ENCODE data around the gene C19orf73.

The C19orf73 gene

DNA sequence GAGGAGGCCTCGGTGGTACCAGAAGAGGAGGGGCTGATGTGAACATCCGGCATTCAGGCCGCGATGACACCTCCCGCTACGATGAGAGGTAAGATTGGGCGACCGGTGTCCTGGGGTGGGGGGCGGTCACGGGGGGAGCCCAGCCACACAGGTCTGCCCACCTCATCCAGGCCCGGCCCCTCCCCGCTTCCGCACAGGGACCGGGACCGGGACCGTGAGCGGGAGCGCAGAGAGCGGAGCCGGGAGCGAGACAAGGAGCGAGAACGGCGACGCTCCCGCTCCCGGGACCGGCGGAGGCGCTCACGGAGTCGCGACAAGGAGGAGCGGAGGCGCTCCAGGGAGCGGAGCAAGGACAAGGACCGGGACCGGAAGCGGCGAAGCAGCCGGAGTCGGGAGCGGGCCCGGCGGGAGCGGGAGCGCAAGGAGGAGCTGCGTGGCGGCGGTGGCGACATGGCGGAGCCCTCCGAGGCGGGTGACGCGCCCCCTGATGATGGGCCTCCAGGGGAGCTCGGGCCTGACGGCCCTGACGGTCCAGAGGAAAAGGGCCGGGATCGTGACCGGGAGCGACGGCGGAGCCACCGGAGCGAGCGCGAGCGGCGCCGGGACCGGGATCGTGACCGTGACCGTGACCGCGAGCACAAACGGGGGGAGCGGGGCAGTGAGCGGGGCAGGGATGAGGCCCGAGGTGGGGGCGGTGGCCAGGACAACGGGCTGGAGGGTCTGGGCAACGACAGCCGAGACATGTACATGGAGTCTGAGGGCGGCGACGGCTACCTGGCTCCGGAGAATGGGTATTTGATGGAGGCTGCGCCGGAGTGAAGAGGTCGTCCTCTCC lies 11.1 kb downstream of the C19orf73 start:
- H3K4me3 ChIP-seq (ENCODE audit: low read length) = no peak overlapping the region
- peaks cover 66% of the 10 kb centered on the region for H3K36me3 ChIP-seq (ENCODE audit: insufficient read depth, low read length)
- no peaks in the 10 kb centered on the region for H3K9me3 ChIP-seq (ENCODE audit: insufficient read depth, low read depth, low read length)
- no peak overlapping the region for H3K27ac ChIP-seq (ENCODE audit: low read depth, low read length)
- no peaks in the 10 kb centered on the region for H3K27me3 ChIP-seq (ENCODE audit: insufficient read depth, low read length)
- H3K9ac ChIP-seq (ENCODE audit: low read depth, low read length) = no peak overlapping the region
- WGBS = 96% methylated on average over 93 of the region's 93 CpGs
- no peaks in the 10 kb centered on the region for H3K4me1 ChIP-seq (ENCODE audit: insufficient read depth, low read length)

- no peaks in the 10 kb centered on the region for H3K9me3 ChIP-seq (ENCODE audit: insufficient read depth, low read depth, low read length)
- H3K36me3 ChIP-seq (ENCODE audit: insufficient read depth, low read length) = peaks cover 76% of the 10 kb centered on the region
- H3K27ac ChIP-seq (ENCODE audit: low read depth, low read length) = no peak overlapping the region
- H3K4me1 ChIP-seq (ENCODE audit: insufficient read depth, low read length) = no peaks in the 10 kb centered on the region
- H3K4me3 ChIP-seq (ENCODE audit: low read length) = no peak overlapping the region
- WGBS = 77% methylated on average over 12 of the region's 12 CpGs
- no peak overlapping the region for H3K9ac ChIP-seq (ENCODE audit: low read depth, low read length)
- H3K27me3 ChIP-seq (ENCODE audit: insufficient read depth, low read length) = no peaks in the 10 kb centered on the region
Measured at GRCh38 chr19:49106648-49107135, 12.3 kb downstream of the C19orf73 start.

- Histone ChIP-seq H3K27me3 (ENCODE audit: insufficient read depth, low read length) (no peaks in the 10 kb centered on the region), H3K36me3 (ENCODE audit: insufficient read depth, low read length) (peaks cover 91% of the 10 kb centered on the region), H3K27ac (ENCODE audit: low read depth, low read length) (no peak overlapping the region), H3K9ac (ENCODE audit: low read depth, low read length) (no peak overlapping the region), H3K4me3 (ENCODE audit: low read length) (no peak overlapping the region), H3K4me1 (ENCODE audit: insufficient read depth, low read length) (no peaks in the 10 kb centered on the region), H3K9me3 (ENCODE audit: insufficient read depth, low read depth, low read length) (no peaks in the 10 kb centered on the region)
- 94% methylated on average over 30 of the region's 30 CpGs for WGBS
Measured at GRCh38 chr19:49104229-49104864, 14.6 kb downstream of the C19orf73 start.

- no peak overlapping the region for H3K4me3 ChIP-seq (ENCODE audit: low read length)
Measured at GRCh38 chr19:49103331-49104085, 15.4 kb downstream of the C19orf73 start.

GRCh38 chr19:49102303-49102702 lies 16.6 kb downstream of the C19orf73 start:
- Histone ChIP-seq H3K4me3 (ENCODE audit: low read length) (no peak overlapping the region), H3K27ac (ENCODE audit: low read depth, low read length) (no peak overlapping the region), H3K9me3 (ENCODE audit: insufficient read depth, low read depth, low read length) (no peaks in the 10 kb centered on the region), H3K27me3 (ENCODE audit: insufficient read depth, low read length) (no peaks in the 10 kb centered on the region), H3K36me3 (ENCODE audit: insufficient read depth, low read length) (peaks cover 87% of the 10 kb centered on the region), H3K9ac (ENCODE audit: low read depth, low read length) (no peak overlapping the region), H3K4me1 (ENCODE audit: insufficient read depth, low read length) (no peaks in the 10 kb centered on the region)
- 96% methylated on average over 12 of the region's 12 CpGs for WGBS

More at GRCh38 chr19:49103331-49104085, 15.4 kb downstream of the C19orf73 start:
- Histone ChIP-seq H3K9me3 (ENCODE audit: insufficient read depth, low read depth, low read length) (no peaks in the 10 kb centered on the region), H3K27me3 (ENCODE audit: insufficient read depth, low read length) (no peaks in the 10 kb centered on the region), H3K36me3 (ENCODE audit: insufficient read depth, low read length) (peaks cover 91% of the 10 kb centered on the region), H3K9ac (ENCODE audit: low read depth, low read length) (no peak overlapping the region), H3K4me1 (ENCODE audit: insufficient read depth, low read length) (no peaks in the 10 kb centered on the region), H3K27ac (ENCODE audit: low read depth, low read length) (no peak overlapping the region)
- WGBS = 95% methylated on average over 32 of the region's 33 CpGs

DNA sequence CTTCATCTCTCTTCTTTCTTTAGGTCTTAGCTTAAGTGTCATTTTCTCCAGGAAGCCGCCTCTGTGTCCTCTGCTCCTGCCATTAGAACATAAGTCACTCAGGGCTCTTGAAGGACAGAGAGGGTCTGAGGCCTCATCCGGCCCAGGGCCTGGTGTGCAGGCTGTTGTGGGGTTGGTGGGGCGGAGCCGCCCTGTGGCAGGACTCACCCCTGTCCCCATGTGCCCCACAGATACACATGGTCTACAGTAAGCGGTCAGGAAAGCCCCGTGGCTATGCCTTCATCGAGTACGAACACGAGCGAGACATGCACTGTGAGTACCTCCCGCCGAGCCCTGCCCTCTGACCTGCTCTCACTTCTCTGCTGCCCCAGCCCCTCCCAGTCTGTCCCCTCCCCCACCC lies 17.8 kb downstream of the C19orf73 start:
- no peaks in the 10 kb centered on the region for H3K9me3 ChIP-seq (ENCODE audit: insufficient read depth, low read depth, low read length)
- H3K27ac ChIP-seq (ENCODE audit: low read depth, low read length) = no peak overlapping the region
- H3K36me3 ChIP-seq (ENCODE audit: insufficient read depth, low read length) = peaks cover 82% of the 10 kb centered on the region
- no peaks in the 10 kb centered on the region for H3K4me1 ChIP-seq (ENCODE audit: insufficient read depth, low read length)
- H3K4me3 ChIP-seq (ENCODE audit: low read length) = no peak overlapping the region
- H3K27me3 ChIP-seq (ENCODE audit: insufficient read depth, low read length) = no peaks in the 10 kb centered on the region
- no peak overlapping the region for H3K9ac ChIP-seq (ENCODE audit: low read depth, low read length)
- WGBS = 91% methylated on average over 12 of the region's 12 CpGs

- H3K27me3 ChIP-seq (ENCODE audit: insufficient read depth, low read length) = no peaks in the 10 kb centered on the region
- no peaks in the 10 kb centered on the region for H3K9me3 ChIP-seq (ENCODE audit: insufficient read depth, low read depth, low read length)
- peaks cover 84% of the 10 kb centered on the region for H3K36me3 ChIP-seq (ENCODE audit: insufficient read depth, low read length)
- H3K9ac ChIP-seq (ENCODE audit: low read depth, low read length) = no peak overlapping the region
- no peak overlapping the region for H3K4me3 ChIP-seq (ENCODE audit: low read length)
- 95% methylated on average over 4 of the region's 4 CpGs for WGBS
- H3K27ac ChIP-seq (ENCODE audit: low read depth, low read length) = no peak overlapping the region
- no peaks in the 10 kb centered on the region for H3K4me1 ChIP-seq (ENCODE audit: insufficient read depth, low read length)
Measured at GRCh38 chr19:49098795-49099194, 20.1 kb downstream of the C19orf73 start.

DNA sequence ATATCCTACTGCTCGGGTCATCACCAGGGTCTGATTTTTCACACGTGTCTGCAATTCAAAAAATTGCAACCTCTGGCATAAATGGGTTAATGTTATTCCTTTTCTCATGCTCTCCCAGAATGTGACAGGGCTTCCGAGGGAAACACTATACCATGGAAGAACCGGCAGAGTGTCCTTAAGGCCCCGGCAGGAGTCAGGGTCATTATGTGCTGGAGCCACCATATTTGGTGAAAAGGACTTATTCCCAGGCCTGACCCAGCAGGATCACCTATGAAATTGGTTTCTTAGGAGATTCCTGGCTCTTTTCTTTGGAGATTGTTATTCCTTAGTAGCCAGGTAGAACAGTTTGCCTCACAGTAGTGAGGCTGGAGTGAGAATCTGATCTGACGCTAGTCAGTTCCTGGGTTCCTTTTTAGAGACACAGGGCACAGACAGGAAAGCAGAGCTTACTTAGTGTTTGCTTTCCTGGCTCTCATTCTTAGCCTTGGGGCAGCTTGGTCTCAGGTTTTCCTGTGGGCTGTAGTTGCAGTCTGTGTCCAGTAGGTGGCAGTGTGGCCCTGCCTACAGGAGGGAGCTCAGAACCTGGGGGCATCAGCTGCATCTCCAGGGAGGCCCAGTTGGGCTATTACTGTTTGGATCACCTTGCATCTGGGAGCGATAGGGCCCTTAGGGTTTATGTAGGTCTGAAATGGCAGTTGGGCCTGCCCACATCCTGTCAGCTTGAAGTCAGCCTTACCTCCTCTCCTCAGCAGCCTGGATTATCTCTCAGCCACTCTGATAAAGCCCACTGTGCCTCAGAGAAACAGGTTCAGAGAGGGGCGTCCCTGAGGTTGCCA lies 21.3 kb downstream of the C19orf73 start:
- no peak overlapping the region for H3K4me3 ChIP-seq (ENCODE audit: low read length)
- peaks cover 83% of the 10 kb centered on the region for H3K36me3 ChIP-seq (ENCODE audit: insufficient read depth, low read length)
- WGBS = 72% methylated on average over 8 of the region's 8 CpGs

DNA sequence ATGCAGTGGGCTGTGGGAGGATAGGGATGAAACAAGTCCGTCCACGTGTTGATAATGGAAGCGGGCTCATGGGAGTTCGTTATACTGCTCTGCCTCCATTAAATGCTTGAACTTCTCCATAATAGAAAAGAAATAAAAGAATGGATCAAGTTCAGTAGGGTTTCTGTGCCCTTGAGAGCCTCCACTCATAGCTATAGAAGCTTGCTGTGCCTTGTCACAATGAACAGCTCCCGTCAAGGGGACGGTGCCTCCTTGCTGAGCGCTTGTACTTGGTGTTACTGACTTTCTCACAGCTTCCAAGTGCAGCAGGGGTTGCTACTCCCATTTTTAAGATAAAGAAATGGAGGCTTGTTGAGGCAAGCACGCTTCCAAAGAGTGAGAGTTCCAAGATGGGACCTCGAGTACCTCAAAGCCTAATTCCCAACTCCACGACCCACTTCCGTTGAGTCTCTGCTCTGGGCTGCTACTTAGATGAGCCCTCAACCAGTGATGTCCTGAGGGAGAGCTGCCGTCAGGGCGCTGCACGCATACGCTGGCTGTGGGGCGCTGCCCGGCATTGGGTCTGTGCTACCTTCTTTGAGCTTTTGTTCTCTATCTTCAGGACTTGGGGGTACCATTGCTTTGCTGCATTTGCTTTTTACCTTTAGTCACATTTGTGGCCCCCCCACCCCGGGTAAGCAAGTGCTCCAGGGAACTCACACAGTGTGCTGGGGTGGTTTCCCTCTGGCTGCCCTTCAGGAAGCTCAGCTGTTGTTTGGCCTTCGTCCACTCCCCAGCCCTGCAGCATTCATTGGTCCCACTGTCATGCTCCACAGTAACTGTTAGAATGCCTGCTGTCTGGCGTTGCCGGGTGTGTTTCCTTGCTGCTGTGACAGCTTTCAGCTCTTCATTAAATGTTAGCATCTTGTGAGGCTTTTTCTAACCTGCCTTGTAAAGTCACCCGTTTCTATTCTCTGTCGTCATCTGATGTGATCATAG lies 24.1 kb downstream of the C19orf73 start:
- Histone ChIP-seq H3K36me3 (ENCODE audit: insufficient read depth, low read length) (peaks cover 89% of the 10 kb centered on the region), H3K9ac (ENCODE audit: low read depth, low read length) (no peak overlapping the region), H3K4me3 (ENCODE audit: low read length) (no peak overlapping the region), H3K27ac (ENCODE audit: low read depth, low read length) (no peak overlapping the region; the same call in 1 of the 2 replicates), H3K9me3 (ENCODE audit: insufficient read depth, low read depth, low read length) (no peaks in the 10 kb centered on the region), H3K27me3 (ENCODE audit: insufficient read depth, low read length) (no peaks in the 10 kb centered on the region), H3K4me1 (ENCODE audit: insufficient read depth, low read length) (no peaks in the 10 kb centered on the region)
- 93% methylated on average over 23 of the region's 23 CpGs for WGBS

More for the DNA sequence above, 21.3 kb downstream of the C19orf73 start:
- no peak overlapping the region for H3K9ac ChIP-seq (ENCODE audit: low read depth, low read length)
- no peaks in the 10 kb centered on the region for H3K27me3 ChIP-seq (ENCODE audit: insufficient read depth, low read length)
- H3K4me1 ChIP-seq (ENCODE audit: insufficient read depth, low read length) = no peaks in the 10 kb centered on the region
- no peaks in the 10 kb centered on the region for H3K9me3 ChIP-seq (ENCODE audit: insufficient read depth, low read depth, low read length)
- peak overlapping the region; percentile 45; the same call in 1 of the 2 replicates for H3K27ac ChIP-seq (ENCODE audit: low read depth, low read length)

DNA sequence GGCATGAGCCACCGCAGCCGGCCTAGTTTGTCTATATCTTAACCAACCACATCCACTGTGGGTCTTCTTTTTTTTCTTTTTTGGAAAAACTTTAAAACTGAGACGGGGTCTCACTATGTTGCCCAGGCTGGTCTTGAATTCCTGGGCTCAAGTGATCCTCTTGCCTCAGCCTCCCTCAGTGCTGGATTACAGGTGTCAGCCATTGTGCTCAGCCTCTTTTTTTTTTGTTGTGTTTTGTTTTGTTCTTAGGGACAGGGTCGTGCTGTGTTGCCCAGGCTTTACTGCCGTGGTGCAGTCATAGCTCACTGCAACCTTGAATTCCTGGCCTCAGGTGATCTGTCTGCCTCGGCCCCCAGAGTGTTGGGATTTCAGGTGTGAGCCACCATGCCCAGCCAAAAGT lies 26.3 kb downstream of the C19orf73 start:
- no peaks in the 10 kb centered on the region for H3K27me3 ChIP-seq (ENCODE audit: insufficient read depth, low read length)
- H3K9me3 ChIP-seq (ENCODE audit: insufficient read depth, low read depth, low read length) = no peaks in the 10 kb centered on the region
- no peaks in the 10 kb centered on the region for H3K4me1 ChIP-seq (ENCODE audit: insufficient read depth, low read length)
- H3K4me3 ChIP-seq (ENCODE audit: low read length) = no peak overlapping the region
- 94% methylated on average over 6 of the region's 6 CpGs for WGBS
- H3K27ac ChIP-seq (ENCODE audit: low read depth, low read length) = no peak overlapping the region
- peaks cover 84% of the 10 kb centered on the region for H3K36me3 ChIP-seq (ENCODE audit: insufficient read depth, low read length)
- H3K9ac ChIP-seq (ENCODE audit: low read depth, low read length) = no peak overlapping the region

Data from HUES64 (cell line).